Measurements from ENCODE around the gene CFAP90.

CFAP90 gene

DNA sequence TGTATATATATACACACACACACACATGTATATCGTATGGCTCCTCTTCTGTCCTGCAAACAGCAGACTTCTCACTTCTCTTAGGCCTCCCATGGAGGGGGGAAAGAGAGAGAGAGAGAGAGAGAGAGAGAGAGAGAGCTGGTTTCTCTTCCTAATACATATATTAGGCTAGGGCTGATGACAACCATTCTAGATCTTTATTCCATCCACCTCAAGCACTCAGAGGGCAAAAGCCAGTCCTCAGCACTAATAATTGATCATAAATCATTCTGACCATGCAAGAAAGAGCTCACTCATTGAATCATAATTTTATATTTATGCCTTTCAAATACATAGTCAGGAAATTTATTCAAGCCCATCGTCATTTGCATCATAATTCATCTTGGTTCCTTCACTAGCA lies 47.0 kb downstream of the CFAP90 start:
- ChIA-PET CTCF (interaction anchor here (2.1 kb wide), 1 partner anchor 11 kb away, joined by 11 read pairs; no protein-coding TSS in a partner anchor), POLR2A (no interaction called here)
- no peak overlapping the region for H3K4me3 ChIP-seq (ENCODE audit: low read depth, low read length)
- TF ChIP-seq, protein P1, sequence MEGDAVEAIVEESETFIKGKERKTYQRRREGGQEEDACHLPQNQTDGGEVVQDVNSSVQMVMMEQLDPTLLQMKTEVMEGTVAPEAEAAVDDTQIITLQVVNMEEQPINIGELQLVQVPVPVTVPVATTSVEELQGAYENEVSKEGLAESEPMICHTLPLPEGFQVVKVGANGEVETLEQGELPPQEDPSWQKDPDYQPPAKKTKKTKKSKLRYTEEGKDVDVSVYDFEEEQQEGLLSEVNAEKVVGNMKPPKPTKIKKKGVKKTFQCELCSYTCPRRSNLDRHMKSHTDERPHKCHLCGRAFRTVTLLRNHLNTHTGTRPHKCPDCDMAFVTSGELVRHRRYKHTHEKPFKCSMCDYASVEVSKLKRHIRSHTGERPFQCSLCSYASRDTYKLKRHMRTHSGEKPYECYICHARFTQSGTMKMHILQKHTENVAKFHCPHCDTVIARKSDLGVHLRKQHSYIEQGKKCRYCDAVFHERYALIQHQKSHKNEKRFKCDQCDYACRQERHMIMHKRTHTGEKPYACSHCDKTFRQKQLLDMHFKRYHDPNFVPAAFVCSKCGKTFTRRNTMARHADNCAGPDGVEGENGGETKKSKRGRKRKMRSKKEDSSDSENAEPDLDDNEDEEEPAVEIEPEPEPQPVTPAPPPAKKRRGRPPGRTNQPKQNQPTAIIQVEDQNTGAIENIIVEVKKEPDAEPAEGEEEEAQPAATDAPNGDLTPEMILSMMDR (IDR thresholded peaks at IDR 0.05; ENCODE audit: insufficient read depth, low read length, missing control alignments) = no peak
- no peak for DNase-seq (ENCODE audit: low read depth, low spot score)

GRCh38 chr5:7802855-7803254 lies 48.1 kb downstream of the CFAP90 start:
- CTCF ChIA-PET = no interaction called here
- no peak overlapping the region for H3K4me3 ChIP-seq (ENCODE audit: low read depth, low read length)
- DNase-seq (ENCODE audit: low read depth, low spot score) = no peak
- TF ChIP-seq, protein P1 (IDR thresholded peaks at IDR 0.05; ENCODE audit: insufficient read depth, low read length, missing control alignments) = no peak
- POLR2A ChIA-PET = no interaction called here

DNA sequence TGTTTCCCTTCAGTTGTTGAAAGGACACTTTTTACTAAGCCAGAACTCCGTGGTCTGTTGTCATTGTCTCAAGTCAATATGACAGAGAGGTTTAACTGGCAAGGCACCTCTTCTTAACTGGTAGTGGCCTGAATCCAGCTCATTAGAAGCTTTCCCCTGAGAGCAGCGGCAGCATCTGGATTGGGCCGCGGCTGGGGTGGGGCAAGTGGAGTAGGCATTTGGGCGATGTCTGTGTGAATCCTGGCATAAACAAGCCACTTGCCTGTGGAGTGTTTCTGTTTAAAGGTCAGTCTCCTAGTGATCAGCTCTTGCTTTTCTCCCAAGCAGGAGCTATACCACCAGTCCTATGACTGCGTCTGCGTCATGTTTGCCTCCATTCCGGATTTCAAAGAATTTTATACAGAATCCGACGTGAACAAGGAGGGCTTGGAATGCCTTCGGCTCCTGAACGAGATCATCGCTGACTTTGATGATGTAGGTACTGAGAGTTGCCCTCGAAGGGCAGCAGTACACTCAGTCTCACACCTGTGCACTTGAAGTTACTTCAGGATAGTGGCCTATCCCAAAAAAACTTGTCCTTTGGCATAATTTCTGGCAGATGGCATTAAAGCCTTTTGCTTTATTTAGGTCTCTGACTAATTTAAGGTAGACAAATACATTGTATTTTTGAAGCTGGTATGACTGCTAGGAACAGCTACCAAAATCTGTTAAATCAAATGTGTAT lies 48.9 kb downstream of the CFAP90 start:
- no peak for DNase-seq (ENCODE audit: low read depth, low spot score)
- H3K4me3 ChIP-seq (ENCODE audit: low read depth, low read length) = no peak overlapping the region
- POLR2A ChIA-PET = no interaction called here
- TF ChIP-seq, protein P1 (IDR thresholded peaks at IDR 0.05; ENCODE audit: insufficient read depth, low read length, missing control alignments) = no peak
- CTCF ChIA-PET = no interaction called here

DNA sequence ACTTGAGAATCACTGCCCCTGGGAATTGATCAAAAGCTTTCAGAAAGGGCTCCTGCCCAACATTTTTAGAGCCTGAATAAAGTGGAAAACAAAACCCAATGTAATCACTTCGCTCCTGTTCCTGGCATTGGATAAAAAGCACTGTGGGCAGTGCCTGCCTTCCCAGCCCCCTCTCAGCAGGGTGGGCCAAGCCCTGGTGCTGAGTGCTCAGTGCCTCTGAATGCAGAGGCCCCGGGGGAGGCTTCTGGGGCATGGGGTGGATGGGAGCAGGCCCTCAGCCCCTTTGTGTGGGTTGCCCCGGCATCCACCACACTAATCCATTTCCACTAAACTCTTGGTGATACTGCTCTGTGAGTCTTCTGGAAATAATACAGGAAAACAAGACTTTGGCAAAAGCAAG lies 55.6 kb downstream of the CFAP90 start:
- no peak for DNase-seq (ENCODE audit: low read depth, low spot score)
- TF ChIP-seq, protein P1 (IDR thresholded peaks at IDR 0.05; ENCODE audit: insufficient read depth, low read length, missing control alignments) = no peak
- ChIA-PET POLR2A (no interaction called here), CTCF (no interaction called here)
- no peak overlapping the region for H3K4me3 ChIP-seq (ENCODE audit: low read depth, low read length)

DNA sequence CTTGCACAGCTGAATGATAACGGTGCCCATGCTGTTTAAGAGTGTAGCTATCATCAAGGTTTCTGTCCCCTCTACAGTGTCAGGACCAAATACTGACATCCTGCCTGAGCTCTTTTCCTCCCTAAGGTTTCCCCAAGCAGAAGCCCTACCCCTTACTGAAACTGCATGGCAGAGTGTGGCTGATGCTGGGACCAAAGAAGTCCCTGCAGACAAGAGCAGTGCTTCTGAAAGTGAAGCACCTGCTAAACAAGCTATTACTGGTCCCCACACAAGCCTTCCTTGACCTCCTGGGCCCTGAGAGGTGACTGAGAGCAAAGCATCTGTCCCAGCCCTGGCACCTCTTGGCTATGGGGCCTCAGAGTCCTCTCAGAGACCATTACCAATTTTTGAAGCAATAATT lies 56.1 kb downstream of the CFAP90 start:
- TF ChIP-seq, protein P1 (IDR thresholded peaks at IDR 0.05; ENCODE audit: insufficient read depth, low read length, missing control alignments) = no peak
- CTCF ChIA-PET = no interaction called here
- POLR2A ChIA-PET = no interaction called here
- DNase-seq (ENCODE audit: low read depth, low spot score) = no peak
- H3K4me3 ChIP-seq (ENCODE audit: low read depth, low read length) = no peak overlapping the region

DNA sequence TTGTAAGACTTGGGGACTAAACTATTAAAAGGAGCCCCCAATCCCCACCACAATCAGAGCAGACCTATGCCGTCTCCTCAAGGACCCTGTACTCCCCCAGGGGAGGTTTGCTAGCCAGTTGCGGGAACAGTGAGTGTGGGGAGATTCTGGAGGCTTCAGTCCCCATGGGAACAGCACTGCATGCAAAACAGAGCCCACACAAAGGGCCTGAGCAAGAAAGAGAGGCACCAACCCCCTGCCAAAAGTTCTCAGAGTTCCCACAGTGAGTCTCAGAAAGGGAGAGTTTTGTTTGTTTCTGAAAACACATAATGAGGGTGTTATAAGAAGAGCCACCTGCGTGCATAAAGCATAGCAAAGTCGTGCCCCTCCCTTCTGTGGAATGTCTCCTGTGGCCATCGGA lies 56.6 kb downstream of the CFAP90 start:
- no peak overlapping the region for H3K4me3 ChIP-seq (ENCODE audit: low read depth, low read length)
- DNase-seq (ENCODE audit: low read depth, low spot score) = no peak
- TF ChIP-seq, protein P1 (IDR thresholded peaks at IDR 0.05; ENCODE audit: insufficient read depth, low read length, missing control alignments) = no peak
- ChIA-PET CTCF (no interaction called here), POLR2A (no interaction called here)

Data from AG04449 (cell line).